T-helper 1 cell treated with Interleukin-12 subunit alpha and Interleukin-12 subunit beta and Interleukin-4 antibody, amounts not matched to agents 30 μg/mL and 1 μg/mL, for 36 hours (primary cell): ENCODE data around the gene PBX1.

Experiments
- H3K27ac Mint-ChIP-seq: one replicate; pipeline ENCODE4 v1.8.0; 2021; ENCODE audit warnings: mild to moderate bottlenecking, mixed read lengths
- H3K27me3 Mint-ChIP-seq: one replicate; pipeline ENCODE4 v1.8.0; 2021; ENCODE audit warnings: low read depth, mixed read lengths
- H3K36me3 Mint-ChIP-seq: one replicate; pipeline ENCODE4 v1.8.0; 2021; ENCODE audit warnings: low read depth, mixed read lengths
- H3K4me1 Mint-ChIP-seq: one replicate; pipeline ENCODE4 v1.8.0; 2021; ENCODE audit warnings: low read depth, mixed read lengths
- H3K4me3 Mint-ChIP-seq: one replicate; pipeline ENCODE4 v1.8.0; 2021; ENCODE audit warnings: mild to moderate bottlenecking, moderate library complexity, mixed read lengths
- H3K9me3 Mint-ChIP-seq: one replicate; pipeline ENCODE4 v1.8.0; 2021; ENCODE audit warnings: mixed read lengths

Gene PBX1

DNA sequence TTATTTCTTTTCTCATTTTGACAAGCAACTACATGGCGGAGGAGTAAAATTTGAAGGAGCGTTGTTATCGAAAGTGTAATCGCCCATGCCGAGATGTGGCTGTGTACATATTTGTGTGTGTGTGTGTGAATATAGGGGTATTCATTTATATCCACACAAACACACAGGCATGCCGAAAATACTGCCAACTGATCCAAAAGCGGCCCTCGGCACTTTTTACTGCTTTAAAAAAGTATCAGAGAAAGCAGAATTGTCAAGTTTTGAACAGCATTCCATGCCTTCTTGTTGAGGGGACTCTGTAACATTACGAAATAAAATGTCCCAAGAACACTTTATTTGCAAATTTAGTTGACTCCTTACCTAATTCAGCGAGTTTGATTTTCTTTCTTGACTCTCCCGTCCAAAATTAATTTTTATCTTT is 1.1 kb downstream of the PBX1 start:
- Mint-ChIP-seq H3K9me3 (no peaks in the 10 kb centered on the region), H3K36me3 (no peaks in the 10 kb centered on the region), H3K27ac (no peak overlapping the region), H3K4me1 (peaks cover 1% of the 10 kb centered on the region), H3K27me3 (peaks cover 38% of the 10 kb centered on the region), H3K4me3 (peak overlapping the region; percentile 6)

DNA sequence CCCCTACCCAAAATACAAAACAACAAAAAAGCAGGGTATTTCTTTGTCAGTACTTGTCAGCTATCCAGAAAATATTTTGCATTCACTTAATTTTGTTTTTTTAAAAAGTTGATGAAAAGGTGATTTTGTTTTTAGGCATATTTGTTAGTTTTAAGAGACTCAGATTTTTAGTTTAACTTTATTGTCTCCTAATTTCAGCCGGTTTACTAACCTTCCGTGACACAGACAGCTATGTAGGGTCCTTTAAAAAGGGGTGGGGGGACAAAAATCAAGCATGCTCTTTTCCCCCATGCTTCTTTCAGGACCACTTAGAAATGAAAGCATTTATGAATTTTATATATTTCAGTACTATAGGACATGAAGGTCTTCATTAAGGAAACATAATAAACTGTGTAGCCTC is 1.6 kb downstream of the PBX1 start:
- Mint-ChIP-seq H3K36me3 (no peaks in the 10 kb centered on the region), H3K27ac (no peak overlapping the region), H3K4me3 (no peak overlapping the region), H3K9me3 (no peaks in the 10 kb centered on the region), H3K4me1 (peaks cover 1% of the 10 kb centered on the region), H3K27me3 (peaks cover 38% of the 10 kb centered on the region)

- peaks cover 1% of the 10 kb centered on the region for H3K4me1 Mint-ChIP-seq
- H3K36me3 Mint-ChIP-seq, result no peaks in the 10 kb centered on the region
- no peak overlapping the region for H3K4me3 Mint-ChIP-seq
- no peaks in the 10 kb centered on the region for H3K9me3 Mint-ChIP-seq
- H3K27me3 Mint-ChIP-seq, result peaks cover 38% of the 10 kb centered on the region
- H3K27ac Mint-ChIP-seq, result no peak overlapping the region
Observed at GRCh38 chr1:164561007-164561406, 2.0 kb downstream of the PBX1 start.

DNA sequence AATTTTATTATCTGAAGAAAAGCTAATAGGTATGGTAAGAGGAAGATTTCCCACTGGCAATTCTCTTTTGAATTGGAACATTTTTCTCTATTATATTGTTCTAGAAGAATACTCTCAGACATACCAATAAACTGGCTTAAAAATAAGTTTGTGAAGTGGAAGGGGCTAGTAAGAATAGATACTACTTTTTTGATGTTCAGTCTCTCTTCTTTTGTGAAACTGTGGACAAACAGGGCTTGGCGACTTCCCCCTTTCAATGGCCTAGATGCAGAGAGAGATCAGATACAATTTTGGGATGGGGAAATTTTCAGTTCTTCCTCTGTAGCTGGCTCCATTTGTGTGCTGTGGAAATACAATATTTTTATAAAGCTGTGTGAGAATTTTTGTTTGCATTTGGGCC is 2.5 kb downstream of the PBX1 start:
- Mint-ChIP-seq H3K9me3 (no peaks in the 10 kb centered on the region), H3K27me3 (peaks cover 38% of the 10 kb centered on the region), H3K4me3 (no peak overlapping the region), H3K27ac (no peak overlapping the region), H3K4me1 (peaks cover 1% of the 10 kb centered on the region), H3K36me3 (no peaks in the 10 kb centered on the region)

- Mint-ChIP-seq H3K4me1 (peaks cover 1% of the 10 kb centered on the region), H3K27ac (no peak overlapping the region), H3K9me3 (no peaks in the 10 kb centered on the region), H3K36me3 (no peaks in the 10 kb centered on the region), H3K4me3 (no peak overlapping the region), H3K27me3 (peaks cover 38% of the 10 kb centered on the region)
Observed at GRCh38 chr1:164562061-164562460, 3.1 kb downstream of the PBX1 start.

DNA sequence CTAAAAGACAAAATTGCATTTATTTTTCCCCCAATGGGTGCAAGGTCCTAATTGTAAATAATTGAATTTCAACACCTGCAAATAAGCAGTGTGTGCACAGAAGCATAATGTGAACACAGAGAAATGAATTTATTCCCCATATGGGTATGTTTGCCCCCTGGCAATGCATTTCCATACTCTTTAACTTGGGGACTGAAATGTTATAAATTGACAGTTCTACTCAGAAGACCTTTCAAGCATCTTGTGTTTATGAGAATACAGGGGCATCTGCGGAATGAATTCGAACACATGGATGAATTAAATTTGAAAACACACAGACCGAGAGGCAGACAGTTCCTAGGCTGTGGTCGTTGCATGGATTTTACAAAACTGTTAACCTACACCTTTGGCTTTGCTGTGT is 3.5 kb downstream of the PBX1 start:
- Mint-ChIP-seq H3K36me3 (no peaks in the 10 kb centered on the region), H3K27me3 (peaks cover 37% of the 10 kb centered on the region), H3K4me1 (peaks cover 1% of the 10 kb centered on the region), H3K9me3 (no peaks in the 10 kb centered on the region), H3K27ac (no peak overlapping the region), H3K4me3 (no peak overlapping the region)

- Mint-ChIP-seq H3K4me1 (peaks cover 1% of the 10 kb centered on the region), H3K9me3 (no peaks in the 10 kb centered on the region), H3K27ac (no peak overlapping the region), H3K36me3 (no peaks in the 10 kb centered on the region), H3K27me3 (peaks cover 34% of the 10 kb centered on the region), H3K4me3 (no peak overlapping the region)
Observed at GRCh38 chr1:164562947-164563520, 4.0 kb downstream of the PBX1 start.

- Mint-ChIP-seq H3K27me3 (peaks cover 28% of the 10 kb centered on the region), H3K4me3 (no peak overlapping the region), H3K4me1 (peaks cover 1% of the 10 kb centered on the region), H3K9me3 (no peaks in the 10 kb centered on the region), H3K27ac (no peak overlapping the region), H3K36me3 (no peaks in the 10 kb centered on the region)
Observed at GRCh38 chr1:164563721-164564360, 4.9 kb downstream of the PBX1 start.

DNA sequence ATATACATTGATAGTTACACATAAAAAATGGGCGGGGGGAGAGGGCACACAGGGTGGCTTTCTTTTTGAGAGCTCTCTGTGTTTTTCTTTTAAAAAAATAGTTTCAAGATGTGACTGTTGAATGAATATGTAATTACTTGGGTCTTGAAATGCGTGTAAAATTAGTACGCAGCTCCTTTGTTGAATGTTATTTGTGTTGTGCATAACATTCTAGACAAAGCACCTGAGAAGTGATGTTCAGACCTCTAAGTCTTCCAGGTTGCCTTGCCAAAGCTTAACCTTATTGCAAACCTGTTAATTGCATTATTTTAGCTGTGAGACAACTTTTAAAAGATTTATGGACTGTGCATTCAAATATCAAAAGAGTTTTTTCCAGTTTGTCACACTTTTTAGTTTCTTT is 5.4 kb downstream of the PBX1 start:
- Mint-ChIP-seq H3K4me1 (peaks cover 1% of the 10 kb centered on the region), H3K27ac (no peak overlapping the region), H3K4me3 (no peak overlapping the region), H3K36me3 (no peaks in the 10 kb centered on the region), H3K9me3 (no peaks in the 10 kb centered on the region), H3K27me3 (peaks cover 28% of the 10 kb centered on the region)

DNA sequence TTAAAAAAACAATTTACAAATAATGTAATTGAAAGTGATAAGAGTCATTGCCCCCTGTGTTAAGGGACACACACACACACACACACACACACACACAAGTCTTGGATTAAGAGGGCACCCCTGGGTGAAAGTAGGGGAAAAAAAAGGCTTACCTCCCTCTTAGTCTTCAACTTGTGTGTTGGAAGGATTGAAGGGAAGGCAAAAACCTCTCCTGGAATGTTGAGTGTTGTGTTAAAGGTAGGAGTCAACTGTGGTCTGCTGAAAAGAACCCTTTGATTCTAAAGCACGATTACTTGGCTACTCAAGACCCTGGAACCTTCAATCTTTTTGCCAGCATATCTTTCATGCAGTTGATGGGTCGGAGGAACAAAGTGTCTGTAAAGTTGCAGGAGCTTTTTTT is 6.4 kb downstream of the PBX1 start:
- Mint-ChIP-seq H3K36me3 (no peaks in the 10 kb centered on the region), H3K4me3 (no peak overlapping the region), H3K9me3 (no peaks in the 10 kb centered on the region), H3K27ac (no peak overlapping the region), H3K27me3 (peaks cover 22% of the 10 kb centered on the region), H3K4me1 (no peaks in the 10 kb centered on the region)

GRCh38 chr1:164567774-164568173 is 8.8 kb downstream of the PBX1 start:
- no peaks in the 10 kb centered on the region for H3K4me1 Mint-ChIP-seq

GRCh38 chr1:164569241-164569640 is 10.3 kb downstream of the PBX1 start:
- no peaks in the 10 kb centered on the region for H3K9me3 Mint-ChIP-seq
- H3K27me3 Mint-ChIP-seq, result no peaks in the 10 kb centered on the region
- H3K4me3 Mint-ChIP-seq, result no peak overlapping the region
- no peaks in the 10 kb centered on the region for H3K4me1 Mint-ChIP-seq
- H3K36me3 Mint-ChIP-seq, result no peaks in the 10 kb centered on the region
- no peak overlapping the region for H3K27ac Mint-ChIP-seq

More at GRCh38 chr1:164567774-164568173, 8.8 kb downstream of the PBX1 start:
- Mint-ChIP-seq H3K9me3 (no peaks in the 10 kb centered on the region), H3K27ac (no peak overlapping the region), H3K27me3 (no peaks in the 10 kb centered on the region), H3K4me3 (no peak overlapping the region), H3K36me3 (no peaks in the 10 kb centered on the region)

DNA sequence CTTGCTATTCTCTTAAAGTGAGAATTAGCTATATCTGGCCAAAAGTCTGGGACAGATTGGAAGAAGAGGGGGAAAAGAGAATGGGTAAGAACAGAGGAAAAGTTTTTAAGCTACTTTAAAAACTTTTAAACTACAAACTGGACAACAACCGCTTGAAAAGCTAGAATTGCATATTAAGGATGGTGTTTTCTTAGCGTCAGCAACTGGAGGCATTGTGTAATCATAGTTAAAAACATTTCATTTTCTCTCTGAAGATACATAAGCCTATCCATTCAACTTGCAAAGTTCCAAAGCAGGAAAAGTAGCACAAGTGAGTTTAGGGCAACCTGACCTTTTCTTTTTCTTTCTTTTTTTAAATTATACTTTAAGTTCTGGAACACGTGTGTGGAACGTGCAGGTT is 10.9 kb downstream of the PBX1 start:
- no peaks in the 10 kb centered on the region for H3K9me3 Mint-ChIP-seq
- H3K4me1 Mint-ChIP-seq, result no peaks in the 10 kb centered on the region
- no peaks in the 10 kb centered on the region for H3K27me3 Mint-ChIP-seq
- H3K36me3 Mint-ChIP-seq, result no peaks in the 10 kb centered on the region
- H3K4me3 Mint-ChIP-seq, result no peak overlapping the region
- H3K27ac Mint-ChIP-seq, result no peak overlapping the region

DNA sequence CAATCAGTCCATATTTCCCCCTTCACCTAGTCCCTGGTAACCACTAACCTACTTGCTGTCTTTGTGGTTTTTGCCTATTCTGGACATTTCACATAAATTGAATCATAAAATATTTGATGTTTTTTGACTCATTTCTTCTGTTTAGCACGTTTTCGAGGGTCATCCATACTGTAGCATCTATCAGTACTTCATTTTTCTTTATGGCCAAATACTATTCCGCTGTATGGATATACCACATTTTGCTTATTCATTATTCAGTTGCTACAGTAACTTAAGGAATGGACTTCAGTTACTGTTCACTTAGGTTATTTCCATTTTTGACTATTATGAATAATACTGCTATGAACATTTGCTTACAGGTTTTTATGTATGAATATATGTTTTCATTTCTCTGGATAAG is 12.3 kb downstream of the PBX1 start:
- Mint-ChIP-seq H3K36me3 (no peaks in the 10 kb centered on the region), H3K9me3 (no peaks in the 10 kb centered on the region), H3K27ac (no peak overlapping the region), H3K27me3 (no peaks in the 10 kb centered on the region), H3K4me1 (no peaks in the 10 kb centered on the region), H3K4me3 (no peak overlapping the region)

- Mint-ChIP-seq H3K4me3 (no peak overlapping the region), H3K27ac (no peak overlapping the region), H3K27me3 (no peaks in the 10 kb centered on the region), H3K9me3 (no peaks in the 10 kb centered on the region), H3K36me3 (no peaks in the 10 kb centered on the region), H3K4me1 (no peaks in the 10 kb centered on the region)
Observed at GRCh38 chr1:164575356-164575886, 16.4 kb downstream of the PBX1 start.
